Activated CD4-positive, CD25-positive, alpha-beta regulatory T cell (primary cell): ENCODE measurements around the gene TM7SF2.
"Not testable (repeated sequence)": the region's sequence is repeated elsewhere in the genome, so short reads cannot be mapped to it uniquely, and the experiment has no call there.

Experiments
- DNase-seq, 4 experiments: peaks; one replicate each; lab custom pipeline; 2025; lab: John Stamatoyannopoulos, UW

The TM7SF2 gene

GRCh38 chr11:65130631-65131416 is 19.2 kb downstream of the TM7SF2 start:
- DNase-seq: no peak

GRCh38 chr11:65131417-65131776 is 19.7 kb downstream of the TM7SF2 start:
- no peak for DNase-seq

GRCh38 chr11:65131895-65132237 is 20.2 kb downstream of the TM7SF2 start:
- DNase-seq: no peak

GRCh38 chr11:65132238-65132987 is 20.7 kb downstream of the TM7SF2 start:
- no peak for DNase-seq

- DNase-seq: peak in 1 of 4 experiments; percentile 18
Observed at GRCh38 chr11:65132988-65133700, 21.5 kb downstream of the TM7SF2 start.

- no peak for DNase-seq
Observed at GRCh38 chr11:65133724-65134123, 22.1 kb downstream of the TM7SF2 start.

- DNase-seq: peak; percentile 83 to 88 (median 85)
Observed at GRCh38 chr11:65134240-65134951, 22.7 kb downstream of the TM7SF2 start, which contains the start of gene SYVN1. Gene SYVN1 (minus strand): TSS chr11:65134519. CDS start chr11:65133601, 918 bp downstream.

GRCh38 chr11:65134952-65135632 is 23.4 kb downstream of the TM7SF2 start:
- peak; percentile 66 to 71 (median 70) for DNase-seq

- no peak for DNase-seq
Observed at GRCh38 chr11:65135633-65136145, 24.0 kb downstream of the TM7SF2 start.

- DNase-seq: no peak
Observed at GRCh38 chr11:65136515-65137096, 24.9 kb downstream of the TM7SF2 start.

- no peak for DNase-seq
Observed at GRCh38 chr11:65141896-65142494, 30.3 kb downstream of the TM7SF2 start.

GRCh38 chr11:65147352-65148075 is 35.8 kb downstream of the TM7SF2 start:
- no peak for DNase-seq

- no peak for DNase-seq
Observed at GRCh38 chr11:65148657-65149056, 37.0 kb downstream of the TM7SF2 start.

GRCh38 chr11:65150131-65150508 is 38.4 kb downstream of the TM7SF2 start:
- not testable (repeated sequence) for DNase-seq

- DNase-seq: no peak
Observed at GRCh38 chr11:65150509-65151299, 39.0 kb downstream of the TM7SF2 start.

GRCh38 chr11:65151331-65151899 is 39.7 kb downstream of the TM7SF2 start:
- DNase-seq: no peak

GRCh38 chr11:65152122-65152521 is 40.5 kb downstream of the TM7SF2 start:
- DNase-seq: no peak

GRCh38 chr11:65156256-65156655 is 44.6 kb downstream of the TM7SF2 start:
- DNase-seq: no peak

GRCh38 chr11:65156926-65157325 is 45.3 kb downstream of the TM7SF2 start:
- DNase-seq: no peak
